GM12891 (cell line): Measurements from ENCODE around the gene IGFN1.

Experiments used
- PAX5 ChIP-seq: IDR thresholded peaks from 2 replicates; pipeline ENCODE4 v1.6.1; 2011; ENCODE audit warnings: low read length, moderate library complexity, mild to moderate bottlenecking; ENCODE audit not compliant: insufficient read depth, severe bottlenecking
- POLR2A ChIP-seq: IDR thresholded peaks from 2 replicates; pipeline ENCODE4 v1.6.1; 2011; ENCODE audit warnings: low read depth, low read length, control low read depth
- POLR2AphosphoS5 ChIP-seq: IDR thresholded peaks from 2 replicates; pipeline ENCODE4 v1.6.1; 2011; ENCODE audit warnings: low read depth, low read length, control low read depth
- SPI1 ChIP-seq: IDR thresholded peaks from 2 replicates; pipeline ENCODE4 v1.6.1; 2011; ENCODE audit warnings: low read depth, low read length, control low read depth
- TAF1 ChIP-seq: IDR thresholded peaks from 2 replicates; pipeline ENCODE4 v1.6.1; 2011; ENCODE audit warnings: low read depth, low read length, control low read depth

DNA sequence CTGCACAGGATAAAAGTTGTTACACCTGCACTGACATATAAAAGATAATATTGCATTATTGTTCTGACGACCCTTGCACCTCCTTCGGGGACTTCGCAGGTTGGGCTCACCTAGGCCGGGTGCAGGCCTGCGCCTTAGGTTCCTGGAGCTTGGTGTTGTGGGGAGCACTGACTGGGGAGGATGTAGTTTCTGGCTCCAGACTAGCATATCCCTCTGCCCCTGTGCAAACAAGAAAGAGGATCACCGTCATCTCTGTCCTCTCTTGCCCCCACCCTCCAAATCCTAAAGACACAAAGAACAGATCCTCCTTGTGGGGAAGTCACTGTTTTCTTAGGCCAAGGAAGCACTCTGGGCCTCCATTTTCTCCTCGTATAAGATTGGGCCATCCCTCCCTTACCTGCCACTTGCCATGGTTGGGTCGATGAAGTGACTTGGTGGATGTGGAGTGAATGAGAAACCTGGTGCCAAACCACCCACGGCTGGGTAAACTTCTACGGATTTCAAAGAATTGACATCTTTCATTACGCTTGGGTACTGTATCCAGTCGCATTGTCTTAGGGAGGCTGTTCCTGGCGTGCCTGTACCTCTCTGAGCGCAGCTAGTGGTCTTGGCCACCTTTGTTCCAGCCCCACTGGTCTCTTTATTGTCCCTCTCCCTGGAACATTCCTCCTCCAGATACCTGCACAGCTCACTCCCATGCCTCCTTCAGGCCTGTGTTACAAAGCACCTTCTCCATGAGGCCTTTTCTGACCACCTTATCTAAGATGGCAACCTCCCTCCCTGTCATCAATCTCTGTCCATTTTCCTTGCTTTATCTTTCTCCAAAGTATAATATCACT, 58.3 kb downstream of the IGFN1 start:
- no peak for TF ChIP-seq POLR2AphosphoS5
- TF ChIP-seq POLR2A: no peak
- no peak for TF ChIP-seq TAF1
- TF ChIP-seq SPI1: no peak
- no peak for TF ChIP-seq PAX5
